Right ventricle myocardium superior (tissue), 1 donor: ENCODE data around the gene PBX1. TPM values are rescaled to one million over a fixed set of nuclear protein-coding genes. Genes with fewer than 3 reads are reported as not detected.

Experiments used
- ATAC-seq: fragments of 200-7000 bp; cut with Tn5 transposase; one replicate; pipeline ENCODE4 v1.9.1; 2020; ENCODE audit warnings: mild to moderate bottlenecking; ENCODE audit not compliant: poor library complexity
- DNase-seq: peaks from one replicate; pipeline ENCODE4 v3.0.0-alpha.2; 2020
- intact Hi-C: fragments of 100-400 bp; cut with DNase I; formaldehyde crosslinking; loops from one replicate; pipeline ENCODE4 v1.11.2; 2022
- total RNA-seq: library from RNA; stranded (reverse); fragmentation: NEBNext Ultra II Directional; extraction: Animal tissue kit (Norgen Biotek cat#: 25700); gene quantifications from one replicate; pipeline ENCODE4 v1.2.1, GENCODE V29; 2021
- donor health status: DM: no; HTN: yes; CAD: no; lungs with severe emphysema.

Gene PBX1
- total RNA-seq, 1 donor from 2014 or later = 69.1 TPM

DNA sequence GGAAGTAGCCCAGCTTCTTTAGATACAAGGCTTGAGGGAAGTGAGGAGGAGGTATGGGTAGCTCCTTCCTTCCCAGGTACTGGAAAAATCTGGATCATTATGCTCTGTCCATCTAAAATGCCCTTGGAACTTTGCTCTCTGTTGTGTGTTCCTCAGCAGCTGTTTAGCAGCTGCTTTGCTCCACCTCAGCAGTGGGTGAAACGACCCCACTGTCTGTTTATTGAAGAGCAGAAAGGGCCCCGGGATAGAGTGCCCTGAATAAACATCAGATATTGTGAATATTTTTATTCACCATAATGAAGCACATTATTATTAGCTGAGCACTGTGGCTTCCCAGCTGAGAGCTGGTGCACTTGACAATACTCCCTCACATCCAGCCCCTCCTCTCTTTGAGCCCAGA lies 237.9 kb downstream of the PBX1 start:
- DNase-seq = no peak
- ATAC-seq = no peak
- intact Hi-C loops = no loop called here

DNA sequence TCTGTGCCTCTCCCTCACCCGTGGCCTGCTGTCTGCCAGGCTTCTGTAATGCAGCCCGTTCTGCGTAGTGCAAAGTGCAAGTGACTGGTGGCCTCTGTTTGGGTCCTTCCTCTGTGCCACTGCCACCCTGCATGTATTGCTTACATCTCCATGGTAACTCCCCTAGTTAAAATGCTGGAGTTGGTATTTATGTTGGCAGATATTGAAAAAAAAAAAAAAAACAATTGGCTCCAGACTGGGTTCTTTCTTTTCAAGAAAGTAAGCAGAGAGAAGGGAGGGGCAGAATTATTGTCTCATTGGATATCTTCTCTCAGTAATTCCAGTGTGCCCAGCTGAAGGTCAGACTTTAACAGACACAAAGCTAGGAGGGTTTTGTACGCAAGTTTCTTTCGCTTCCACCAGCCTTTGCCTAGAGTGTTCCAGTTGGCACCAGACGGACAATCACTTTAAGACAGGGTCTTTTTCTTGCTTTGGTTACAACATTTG lies 242.3 kb downstream of the PBX1 start:
- DNase-seq (no peak), ATAC-seq (peak; percentile 30)

DNA sequence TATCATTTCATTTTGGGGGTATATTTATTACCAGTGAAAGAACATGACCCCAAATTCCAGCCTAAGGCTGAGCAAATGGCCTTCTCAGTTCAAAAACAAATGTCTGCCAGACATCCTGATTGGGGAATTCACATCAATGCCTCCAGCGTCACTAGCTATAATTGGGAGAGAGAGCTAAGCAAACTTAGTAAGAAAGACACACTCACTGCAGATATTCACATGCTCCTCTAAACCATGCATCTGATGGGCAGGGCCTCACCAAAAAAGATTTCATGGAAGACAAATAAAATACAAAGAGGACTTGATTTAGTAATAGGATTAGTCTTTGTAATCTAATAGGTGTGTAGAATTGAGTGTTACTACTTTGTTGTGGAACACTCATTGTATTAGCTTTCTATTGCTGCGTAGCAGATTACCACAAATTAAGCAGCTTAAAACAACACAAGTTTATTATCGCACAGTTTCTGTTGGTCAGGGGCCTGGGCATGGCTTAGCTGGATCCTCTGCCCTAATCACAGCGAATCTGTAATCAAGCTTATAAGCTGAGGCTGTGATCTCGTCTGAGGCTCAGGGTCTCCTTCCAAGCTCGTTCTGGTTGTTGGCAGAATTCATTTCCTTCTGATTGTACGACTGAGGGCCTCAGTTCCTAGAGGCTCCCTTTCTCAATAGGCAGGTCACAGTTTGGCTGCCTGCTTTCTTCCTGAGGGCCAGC lies 243.0 kb downstream of the PBX1 start:
- intact Hi-C loops = no loop called here
- peak; percentile 13 for ATAC-seq
- no peak for DNase-seq

More for the DNA sequence above, 242.3 kb downstream of the PBX1 start:
- intact Hi-C loops = no loop called here

DNA sequence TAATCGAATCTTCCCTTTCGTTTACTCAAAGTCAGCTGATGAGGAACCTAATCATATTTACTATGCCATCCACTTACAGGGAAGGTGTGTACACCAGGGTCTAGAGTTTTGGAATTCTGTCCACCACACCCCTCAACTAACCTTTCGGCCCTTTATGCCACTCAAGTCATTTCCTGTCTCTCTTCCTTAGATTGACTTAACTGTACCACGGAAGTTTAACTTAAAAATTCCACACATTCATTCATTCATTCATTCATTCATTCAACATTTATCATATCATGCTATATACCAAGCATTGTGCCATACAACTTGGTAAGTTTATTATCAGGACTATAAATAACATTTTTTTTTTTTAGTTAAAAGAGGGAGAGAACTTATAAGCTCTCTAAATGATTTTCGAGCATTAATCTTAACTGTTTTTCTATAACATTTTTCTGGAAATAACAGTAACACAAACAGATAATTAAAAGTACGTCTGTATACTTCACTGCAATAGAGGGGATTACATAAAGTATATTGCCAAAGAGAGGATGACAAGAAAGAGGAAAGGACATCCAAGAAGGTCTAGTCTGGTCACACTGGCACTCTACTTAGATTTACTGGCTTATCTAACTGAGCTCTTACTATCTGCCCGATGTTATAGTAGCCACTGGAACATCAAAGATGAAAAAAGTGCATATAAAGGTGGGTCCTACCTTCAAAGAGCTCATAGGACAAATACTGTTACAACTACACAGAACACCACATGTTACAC lies 243.7 kb downstream of the PBX1 start:
- intact Hi-C loops = no loop called here
- DNase-seq = no peak
- ATAC-seq = no peak

DNA sequence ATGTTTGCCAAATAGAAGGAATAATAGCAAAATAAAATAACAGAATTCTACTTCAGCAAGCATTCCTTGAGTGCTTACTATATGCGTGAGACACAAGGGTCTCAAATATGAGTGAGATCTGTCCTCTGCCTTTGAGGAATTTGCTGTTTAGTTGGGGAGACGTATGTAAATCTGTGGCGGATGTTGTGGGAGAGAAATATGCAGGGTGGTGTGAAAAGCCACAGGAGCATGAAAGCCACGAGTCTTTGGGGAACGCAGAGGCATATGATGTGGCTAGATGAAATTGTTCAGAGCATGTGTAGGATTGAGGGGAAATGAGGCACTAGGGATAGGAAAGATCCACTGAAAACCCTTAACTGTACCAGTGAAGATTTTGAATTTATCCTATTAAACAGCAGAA lies 244.4 kb downstream of the PBX1 start:
- intact Hi-C loops = no loop called here
- no peak for ATAC-seq

DNA sequence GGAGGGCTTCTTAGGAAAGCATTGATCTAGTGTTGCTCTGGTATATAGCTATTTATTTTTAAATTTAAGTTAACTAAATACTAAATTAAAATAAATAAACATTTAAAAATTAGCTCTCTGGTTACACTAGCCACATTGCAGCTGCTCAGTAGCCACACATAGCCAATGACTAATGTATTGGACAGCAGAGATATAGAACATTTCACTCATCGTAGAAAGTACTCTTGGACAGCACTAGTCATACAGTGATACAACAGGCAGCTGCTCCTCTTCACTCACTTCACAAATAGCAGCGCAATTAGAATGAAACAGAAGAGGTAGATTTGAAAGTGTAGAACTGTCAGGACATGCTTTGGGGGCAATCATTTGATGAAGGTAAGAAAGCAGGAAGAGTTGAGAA lies 245.4 kb downstream of the PBX1 start:
- intact Hi-C loops = no loop called here
- ATAC-seq (peak; percentile 27), DNase-seq (no peak)

More for the DNA sequence above, 244.4 kb downstream of the PBX1 start:
- no peak for DNase-seq

DNA sequence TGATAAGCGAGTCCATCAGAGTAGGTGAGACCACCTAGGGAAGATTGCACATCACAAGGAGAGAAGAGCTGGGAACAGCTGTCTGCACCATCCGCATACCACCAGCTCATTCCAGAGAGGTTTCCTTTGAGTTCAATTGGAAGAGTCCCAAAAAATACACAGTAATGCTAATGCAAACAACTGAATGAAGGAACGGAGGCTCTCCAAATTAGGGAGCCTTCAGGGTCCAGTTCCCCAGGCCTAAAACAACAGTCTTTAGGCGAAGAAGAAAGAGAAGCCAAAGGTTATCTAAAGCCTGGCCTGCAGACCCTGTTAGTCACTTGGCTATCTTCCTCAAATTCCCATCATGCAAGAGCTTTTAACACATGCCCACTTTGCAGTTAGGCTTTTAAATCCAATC lies 246.4 kb downstream of the PBX1 start:
- intact Hi-C loops = no loop called here
- DNase-seq (no peak), ATAC-seq (no peak)

DNA sequence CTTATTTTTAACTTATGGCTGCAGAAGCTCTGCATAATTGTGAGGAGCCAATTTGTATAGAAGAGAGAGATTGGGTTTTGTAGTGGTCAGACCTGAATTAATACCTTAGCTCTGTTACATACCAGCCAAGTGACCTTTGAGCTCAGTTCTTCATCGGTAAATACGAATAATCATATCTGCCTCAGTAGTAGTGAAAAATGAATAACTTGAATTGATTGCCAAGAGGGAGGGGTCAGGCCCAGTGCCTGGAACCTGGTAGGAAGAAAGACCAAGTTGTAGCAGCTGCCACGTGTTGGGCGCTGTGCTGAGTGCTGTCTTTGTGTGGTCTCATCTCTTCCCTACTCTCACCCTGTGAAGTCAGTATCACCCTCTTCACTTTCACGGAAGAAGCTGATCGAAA lies 247.5 kb downstream of the PBX1 start:
- ATAC-seq (no peak), DNase-seq (no peak)
- intact Hi-C loops = no loop called here

DNA sequence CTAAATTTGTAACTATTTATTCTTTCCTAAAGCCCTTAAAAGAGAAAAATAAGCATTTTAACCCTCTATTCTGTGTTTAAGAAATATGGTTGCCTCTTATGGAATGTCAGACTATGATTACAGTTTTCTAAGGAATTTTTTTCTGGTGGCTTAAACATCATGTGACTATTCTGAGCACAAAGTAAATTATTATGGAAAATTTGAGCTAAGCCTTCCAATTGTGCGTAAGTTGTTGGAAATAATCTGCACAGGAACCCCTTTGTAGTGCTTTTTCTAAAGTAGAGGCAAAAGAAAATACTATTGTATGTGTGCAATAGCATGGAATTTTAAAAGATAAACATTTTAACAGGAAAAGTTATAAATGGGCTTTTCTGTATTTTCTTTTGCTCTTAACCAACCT lies 254.8 kb downstream of the PBX1 start:
- DNase-seq = no peak
- ATAC-seq = no peak
- intact Hi-C loops = no loop called here

DNA sequence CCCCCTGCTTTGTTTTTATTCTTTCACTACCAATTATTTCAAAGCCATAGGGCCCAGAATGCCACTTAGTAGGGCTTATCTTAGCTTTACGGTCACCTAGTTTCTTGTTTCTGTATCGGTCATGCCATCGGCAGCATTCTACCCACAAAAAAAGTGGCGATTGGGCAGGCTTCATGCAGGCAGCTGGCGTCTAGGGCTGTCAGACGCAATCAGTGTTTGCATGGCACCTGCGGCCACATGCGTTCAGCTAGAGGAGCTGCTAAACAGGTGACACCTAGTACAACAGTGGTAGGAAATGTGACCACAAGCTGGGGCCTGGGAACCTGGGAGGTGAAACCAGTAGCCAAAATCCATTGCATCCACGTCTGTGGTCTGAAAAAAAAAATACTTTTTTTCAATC lies 262.7 kb downstream of the PBX1 start:
- DNase-seq (no peak), ATAC-seq (no peak)
- intact Hi-C loops = no loop called here

DNA sequence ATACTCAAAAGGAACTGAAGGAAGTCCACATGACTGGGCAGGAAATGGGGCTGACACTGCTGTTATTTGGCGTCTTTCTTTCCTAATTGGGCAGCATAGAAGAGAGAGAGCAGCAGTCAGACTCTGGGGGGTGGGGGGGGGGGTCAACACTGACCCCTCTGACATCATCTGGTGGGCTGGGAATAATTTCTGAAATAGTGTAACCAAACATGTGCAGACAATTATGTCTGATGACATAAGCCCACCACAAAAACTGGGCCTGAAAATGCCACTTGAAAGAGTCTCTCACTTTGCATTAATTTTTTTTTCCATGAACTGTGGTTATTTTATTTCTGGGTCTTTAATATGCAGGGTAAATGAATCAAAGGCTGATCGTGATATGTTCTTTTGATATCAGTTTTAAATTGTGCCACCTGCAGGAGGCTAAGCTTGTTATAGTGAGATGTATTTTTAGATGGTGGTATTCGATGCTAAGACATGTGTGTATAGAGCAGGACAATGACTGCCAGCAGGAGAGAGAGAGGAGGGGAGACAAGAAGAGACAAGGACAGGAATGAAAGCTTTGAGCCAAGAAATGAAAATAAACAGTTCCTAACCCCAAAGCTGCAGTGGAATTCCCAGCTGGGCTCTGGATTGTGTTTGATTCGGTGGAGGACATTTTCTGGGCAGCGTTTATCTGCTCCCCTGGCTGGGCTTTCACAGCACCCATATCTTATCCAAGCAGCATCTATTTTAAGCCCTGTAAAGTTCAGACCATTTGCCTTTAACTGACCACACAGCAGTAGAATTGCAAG lies 264.7 kb downstream of the PBX1 start:
- DNase-seq (peak; percentile 43), ATAC-seq (peak; percentile 85)
- intact Hi-C loops = no loop called here

DNA sequence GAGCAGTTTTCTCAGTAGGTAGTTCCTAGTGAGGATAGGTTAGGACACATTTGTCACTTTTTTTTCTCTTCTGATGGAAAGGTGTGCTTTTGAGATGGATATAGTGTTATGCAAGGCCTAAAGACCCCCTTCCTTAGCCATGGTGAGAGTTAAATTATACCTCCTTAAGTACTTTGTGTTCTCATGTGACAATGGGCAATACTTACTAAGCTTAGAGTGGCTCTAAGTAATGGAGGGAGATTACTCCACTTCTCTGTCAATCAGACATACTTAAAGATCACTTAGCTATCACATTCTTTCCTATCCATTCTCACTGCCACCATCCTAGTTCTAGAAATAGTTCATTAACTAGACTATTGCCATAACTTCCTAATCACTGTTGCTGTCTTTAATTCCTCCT lies 265.6 kb downstream of the PBX1 start:
- ATAC-seq (peak; percentile 79), DNase-seq (no peak)
- intact Hi-C loops = no loop called here

DNA sequence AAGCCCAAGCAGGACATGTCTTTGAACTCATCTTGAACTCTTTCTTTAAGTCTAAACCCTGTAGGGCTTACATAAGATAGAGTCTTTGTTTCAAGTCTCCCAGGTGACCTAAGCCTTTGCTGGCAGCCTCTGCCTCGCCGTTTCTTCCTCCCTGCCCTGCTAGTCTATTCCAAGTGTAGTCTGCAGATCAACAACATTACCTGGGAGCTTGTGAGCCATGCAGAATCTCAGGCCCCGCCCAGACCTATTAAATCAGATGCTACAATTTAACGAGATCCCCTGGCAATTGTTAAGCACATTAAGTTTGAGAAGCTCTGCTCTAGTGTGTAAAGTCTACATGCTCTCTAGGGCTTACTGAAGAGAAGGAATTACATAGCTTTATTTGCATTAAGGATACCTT lies 271.6 kb downstream of the PBX1 start:
- ATAC-seq (peak; percentile 34), DNase-seq (no peak)
- intact Hi-C loops = no loop called here

DNA sequence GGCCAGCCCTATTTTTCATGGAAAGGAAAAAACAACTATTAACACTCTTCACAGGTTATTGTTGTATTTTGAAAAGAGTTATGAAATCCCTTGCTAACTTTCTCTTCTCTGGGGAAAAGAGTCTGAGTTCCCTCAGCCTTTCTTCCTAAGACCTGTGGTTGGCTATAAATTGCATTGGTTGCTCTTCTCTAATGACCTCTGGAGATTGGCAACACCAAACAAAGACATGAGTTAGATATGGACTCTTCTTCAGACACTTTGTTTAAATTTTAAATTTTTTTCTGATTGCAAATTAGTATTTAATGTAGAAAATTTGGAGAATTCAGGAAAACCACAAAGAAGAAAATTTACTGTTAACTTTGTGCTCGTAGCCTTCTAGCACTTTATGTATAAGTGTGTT lies 275.7 kb downstream of the PBX1 start:
- intact Hi-C loops = no loop called here
- no peak for ATAC-seq
- no peak for DNase-seq

DNA sequence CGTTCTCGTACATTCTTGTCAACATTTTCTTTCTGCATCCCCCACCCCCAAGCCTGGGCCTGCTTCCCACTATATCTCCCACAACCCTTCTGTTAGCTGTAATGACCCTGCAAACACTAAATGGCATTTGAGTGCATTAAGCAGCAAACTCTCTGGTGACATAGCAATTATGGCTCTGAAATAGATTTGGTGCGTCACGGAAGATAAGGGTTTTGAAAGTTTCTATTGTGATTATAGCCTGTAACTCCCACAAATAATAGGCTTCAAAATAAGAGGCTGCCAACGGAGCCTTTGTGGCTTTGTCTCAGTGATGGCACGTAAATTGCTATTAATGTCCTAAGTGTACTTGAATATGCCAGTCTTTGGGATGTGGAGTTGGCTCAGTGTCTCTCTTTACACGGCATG lies 277.6 kb downstream of the PBX1 start:
- DNase-seq (no peak), ATAC-seq (peak; percentile 78)
- intact Hi-C loops = no loop called here

DNA sequence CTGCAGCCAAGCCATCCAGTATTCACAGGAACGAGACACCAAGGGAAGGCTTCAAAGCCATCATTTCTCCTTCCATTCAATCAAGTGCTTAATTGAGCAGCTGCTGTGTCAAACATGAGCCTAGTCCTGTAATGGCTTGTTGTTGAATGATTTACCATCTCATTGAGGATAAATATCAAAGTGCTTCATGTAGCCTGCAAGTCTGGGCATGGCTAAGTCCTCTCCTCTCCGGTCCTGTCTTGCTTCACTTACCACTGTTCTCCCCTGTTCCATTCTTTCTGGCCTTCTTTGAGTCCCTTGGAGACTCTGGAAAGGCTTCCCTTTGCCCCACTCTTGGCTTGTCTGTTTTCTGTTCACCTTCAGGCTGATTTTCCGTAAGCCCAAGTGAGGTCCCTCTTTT lies 279.8 kb downstream of the PBX1 start:
- ATAC-seq (no peak), DNase-seq (no peak)
- intact Hi-C loops = no loop called here

DNA sequence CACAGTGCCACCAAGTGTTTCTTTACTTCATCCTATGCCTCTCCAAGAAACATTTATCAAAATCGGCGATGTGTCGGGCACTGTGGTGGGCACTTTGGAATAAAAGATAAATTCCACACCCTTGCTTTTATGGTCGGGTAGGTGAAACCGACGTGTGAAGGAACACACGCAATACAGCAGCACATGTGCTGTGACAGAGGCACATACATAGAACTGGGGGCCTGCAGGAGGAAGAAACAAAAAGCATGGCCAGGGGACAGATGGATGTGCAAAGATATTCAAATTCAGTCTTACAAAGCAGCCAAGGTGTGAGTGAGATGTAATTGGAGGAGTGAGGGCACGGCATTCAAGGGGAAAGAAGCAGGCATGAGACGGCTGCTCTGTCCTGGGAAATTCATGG lies 282.0 kb downstream of the PBX1 start:
- intact Hi-C loops = no loop called here
- ATAC-seq = no peak
- no peak for DNase-seq

DNA sequence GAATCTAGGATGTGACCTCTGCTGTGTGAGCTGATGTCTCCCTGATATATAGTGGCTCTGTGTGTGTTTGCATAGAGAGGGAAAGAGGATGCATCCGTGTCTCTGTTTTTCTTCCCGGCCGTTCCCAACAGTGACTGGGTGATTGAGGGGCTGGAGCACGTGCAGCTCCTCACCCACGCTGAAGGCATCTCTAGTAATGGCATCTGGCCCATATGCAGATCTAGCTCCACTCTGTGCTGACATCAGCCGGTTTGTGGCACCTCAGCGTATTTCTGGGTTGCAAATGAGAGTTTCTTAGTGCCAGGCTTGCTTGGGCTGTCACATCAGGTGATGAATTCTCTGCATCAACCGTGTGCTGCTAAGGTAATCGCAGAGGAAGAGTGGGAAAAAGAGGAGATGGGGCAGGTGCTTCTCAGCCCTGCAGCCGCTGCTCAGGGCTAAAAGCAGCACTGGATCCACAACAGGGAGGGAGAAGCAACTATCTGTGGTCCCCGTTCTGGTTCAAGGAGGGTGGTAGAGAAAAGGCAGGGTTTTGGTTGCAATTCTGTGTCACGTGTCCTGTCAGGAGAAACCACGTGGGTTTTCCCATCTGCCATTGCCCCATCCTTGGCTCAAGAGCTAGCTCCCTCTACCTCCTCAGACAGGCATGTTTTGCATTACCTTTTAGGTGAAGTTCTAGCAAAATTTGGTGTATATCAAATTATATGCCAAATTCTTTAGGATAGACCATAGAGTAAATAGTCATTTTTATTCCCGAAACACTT lies 282.9 kb downstream of the PBX1 start:
- ATAC-seq (peak; percentile 32), DNase-seq (no peak)
- intact Hi-C loops = no loop called here

DNA sequence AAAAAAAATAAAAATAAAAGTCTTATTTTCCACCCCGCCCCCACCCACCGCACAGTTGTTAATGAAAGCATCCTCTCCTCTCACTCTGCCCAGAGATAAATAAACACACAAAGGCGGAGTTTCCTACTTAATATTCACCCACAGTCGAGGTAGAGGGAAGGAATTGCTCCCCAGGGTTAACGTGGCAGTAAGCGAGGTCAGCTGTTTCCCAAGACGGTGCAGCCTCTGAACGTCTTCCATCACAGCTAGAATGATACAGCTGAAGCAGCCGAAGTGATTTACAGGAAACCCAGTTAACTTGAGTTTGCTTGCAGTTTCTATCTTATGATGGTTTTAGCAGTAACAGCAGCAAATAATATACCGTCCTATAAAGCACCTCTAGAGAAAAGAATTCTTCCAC lies 283.9 kb downstream of the PBX1 start:
- no peak for DNase-seq
- intact Hi-C loops = no loop called here
- no peak for ATAC-seq
